Tibial nerve (tissue), 4 donors: ENCODE measurements around the gene B3GALT4.

Source experiments
- CTCF ChIP-seq, 5 experiments: fragments of 200-600 bp in 3 of 5; fragments of 450-650 bp in 2 of 5; sonication (generic) in 3 of 5; IDR thresholded peaks; one replicate each; pipeline ENCODE4 v1.5.1; 2016 to 2019; ENCODE audit warnings: antibody characterized with exemption in 5 of 5, mild to moderate bottlenecking in 3 of 5, moderate library complexity in 2 of 5
- EP300 ChIP-seq, 2 donors: sonication (generic); formaldehyde crosslinking; IDR thresholded peaks; one replicate each; pipeline ENCODE4 v1.6.1; 2017; ENCODE audit warnings: antibody characterized with exemption in 2 of 2, mild to moderate bottlenecking in 1 of 2
- POLR2A ChIP-seq, 2 donors: fragments of 450-650 bp; IDR thresholded peaks; one replicate each; pipeline ENCODE4 v1.6.1; 2017; ENCODE audit warnings: antibody characterized with exemption in 2 of 2, mild to moderate bottlenecking in 2 of 2, moderate library complexity in 2 of 2

GRCh38 chr6:33271468-33272274 lies 5.3 kb upstream of the B3GALT4 start, which contains the start of the genes RPS18 and VPS52:
- TF ChIP-seq CTCF (IDR thresholded peaks at IDR 0.05) (peak in 2 of 5 experiments; percentile 17 to 30), POLR2A (IDR thresholded peaks at IDR 0.05) (peak; percentile 96 to 97), EP300 (IDR thresholded peaks at IDR 0.05) (peak; percentile 90 to 100)
